Panc1 (cell line): Measurements from ENCODE around the gene THRAP3. TPM values are rescaled to one million over a fixed set of nuclear protein-coding genes. Genes with fewer than 3 reads are reported as not detected.

ENCODE experiments used
- ATAC-seq: fragments of 200-7000 bp; cut with Tn5 transposase; 2 replicates; pipeline ENCODE4 v1.9.1; 2020; ENCODE audit warnings: mild to moderate bottlenecking, moderate library complexity
- BruUV-seq: library from RNA; stranded (reverse); fragments of 400-500 nt; replicated peaks from 2 replicates; lab custom pipeline; 2021; lab: Mats Ljungman, UMichigan
- CTCF ChIA-PET: fragments of 300-600 bp; sonication (Branson Sonifier 250); formaldehyde crosslinking; loops from one replicate; lab custom pipeline; 2022; ENCODE audit warnings: antibody characterized with exemption; lab: Charles Lee
- POLR2A ChIA-PET: fragments of 300-600 bp; sonication (Branson Sonifier 250); formaldehyde crosslinking; loops from one replicate; lab custom pipeline; 2022; ENCODE audit warnings: antibody characterized with exemption; lab: Charles Lee
- DNase-seq: peaks from one replicate; pipeline ENCODE4 v3.0.0-alpha.2; 2010; ENCODE audit warnings: low read depth, low spot score
- H3K27ac ChIP-seq: 2 replicates; pipeline ENCODE4 v1.5.1; 2011; ENCODE audit warnings: mild to moderate bottlenecking, low read length, inconsistent platforms
- H3K27me3 ChIP-seq: fragments of 200-500 bp; sonication (Bioruptor generic); 2 replicates; pipeline ENCODE4 v1.6.0; 2014; ENCODE audit warnings: low read length, inconsistent platforms; ENCODE audit not compliant: control insufficient read depth, insufficient read depth
- H3K36me3 ChIP-seq: fragments of 200-500 bp; sonication (Bioruptor generic); 2 replicates; pipeline ENCODE4 v1.5.1; 2014; ENCODE audit warnings: inconsistent platforms, mild to moderate bottlenecking, low read length, moderate library complexity; ENCODE audit not compliant: control insufficient read depth, insufficient read depth
- H3K4me1 ChIP-seq: 2 replicates; pipeline ENCODE4 v1.5.1; 2011; ENCODE audit warnings: inconsistent platforms, mild to moderate bottlenecking, low read length, moderate library complexity; ENCODE audit not compliant: control insufficient read depth, insufficient read depth
- H3K4me3 ChIP-seq, 2 experiments: 2 replicates each; pipeline ENCODE4 v1.5.1; 2011 to 2012; ENCODE audit warnings: low read depth in 2 of 2, low read length in 2 of 2, mild to moderate bottlenecking in 2 of 2, inconsistent platforms in 1 of 2, moderate library complexity in 1 of 2
- H3K9me3 ChIP-seq: fragments of 200-500 bp; sonication (Bioruptor generic); 2 replicates; pipeline ENCODE4 v1.5.1; 2014; ENCODE audit warnings: low read depth, mild to moderate bottlenecking, inconsistent platforms, low read length, moderate library complexity; ENCODE audit not compliant: control insufficient read depth, insufficient read depth
- POLR2AphosphoS5 ChIP-seq: IDR thresholded peaks from 2 replicates; pipeline ENCODE4 v1.6.1; 2012; ENCODE audit warnings: mild to moderate bottlenecking, low read depth, low read length, moderate library complexity
- SIN3A ChIP-seq: IDR thresholded peaks from 2 replicates; pipeline ENCODE4 v1.6.1; 2012; ENCODE audit warnings: low read depth, mild to moderate bottlenecking, low read length, moderate library complexity, borderline replicate concordance; ENCODE audit not compliant: insufficient read depth
- TCF7L2 ChIP-seq: IDR thresholded peaks from 2 replicates; pipeline ENCODE4 v1.6.1; 2011; ENCODE audit warnings: mild to moderate bottlenecking, low read depth, low read length, inconsistent platforms
- in situ Hi-C: cut with HindIII; loops from 2 replicates; pipeline ENCODE4 v1.10.0; 2016; ENCODE audit warnings: low sequenced_read_pairs, low pct_unique_long_range_greater_than_20kb
- intact Hi-C: fragments of 100-400 bp; cut with micrococcal nuclease; formaldehyde crosslinking; loops from one replicate; pipeline ENCODE4 v1.10.0; 2022; ENCODE audit not compliant: unreplicated experiment
- total RNA-seq: library from RNA; stranded (reverse); gene quantifications from one replicate; pipeline ENCODE4 v1.2.1, GENCODE V29; 2021; ENCODE audit not compliant: unreplicated experiment
- TF ChIP-seq, protein P1 (sequence below): fragments of 450-650 bp; IDR thresholded peaks from 2 replicates; pipeline ENCODE4 v1.5.1; 2017; ENCODE audit warnings: mild to moderate bottlenecking
- TF ChIP-seq, protein P2 (sequence below), 2 experiments: IDR thresholded peaks; 2 replicates each; pipeline ENCODE4 v1.6.1; 2011 to 2012; ENCODE audit warnings: low read depth in 2 of 2, control low read depth in 1 of 2, low read length in 1 of 2, mild to moderate bottlenecking in 1 of 2, moderate library complexity in 1 of 2; ENCODE audit not compliant: insufficient read depth in 1 of 2

THRAP3 gene
- total RNA-seq, 1 experiment from 2014 or later = 114 TPM

DNA sequence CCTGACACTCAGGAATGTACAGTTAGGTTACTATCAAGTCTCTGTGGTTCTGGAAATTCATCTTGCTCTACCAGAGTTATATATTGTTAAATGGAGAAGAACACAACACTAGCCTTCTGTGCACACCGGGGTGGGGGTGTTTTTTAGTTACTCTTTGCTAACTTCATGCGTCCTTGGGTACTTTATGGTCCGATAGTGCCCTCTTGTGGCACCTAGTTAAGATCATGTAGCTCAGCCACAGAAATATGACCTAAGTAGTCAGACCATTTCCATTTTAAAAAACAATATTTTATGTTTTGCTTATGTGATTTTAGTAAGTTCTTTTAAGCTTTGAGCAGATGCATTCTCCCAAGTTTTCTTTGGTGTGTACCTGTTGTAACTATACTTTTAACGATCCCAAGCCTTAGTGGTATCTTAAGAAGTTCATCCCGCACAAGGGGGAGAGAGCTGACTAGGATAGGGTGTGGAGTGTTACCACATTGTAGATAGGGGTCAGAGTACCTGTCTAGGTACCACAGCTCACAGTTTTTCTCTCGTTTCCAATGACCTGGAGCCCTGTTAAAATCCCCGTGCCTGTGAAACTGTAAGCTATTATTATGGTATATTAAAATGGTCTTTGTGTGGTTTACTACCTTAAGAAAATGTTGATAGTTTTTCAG, 61.3 kb downstream of the THRAP3 start:
- Histone ChIP-seq H3K4me1 (no peaks in the 10 kb centered on the region; the same call in 1 of the 2 replicates), H3K27me3 (no peaks in the 10 kb centered on the region), H3K27ac (no peak overlapping the region), H3K4me3 (no peak overlapping the region), H3K36me3 (peaks cover 52% of the 10 kb centered on the region), H3K9me3 (no peaks in the 10 kb centered on the region)
- DNase-seq (peak; percentile 50), ATAC-seq (peak; percentile 93)
- POLR2A ChIA-PET = interaction anchor here (0.8 kb wide), 1 partner anchor 136 kb away, joined by 6 read pairs; the partner anchor contains the start of gene TRAPPC3
- in situ Hi-C loops (no loop called here), intact Hi-C loops (no loop called here)
- TF ChIP-seq, protein P1, sequence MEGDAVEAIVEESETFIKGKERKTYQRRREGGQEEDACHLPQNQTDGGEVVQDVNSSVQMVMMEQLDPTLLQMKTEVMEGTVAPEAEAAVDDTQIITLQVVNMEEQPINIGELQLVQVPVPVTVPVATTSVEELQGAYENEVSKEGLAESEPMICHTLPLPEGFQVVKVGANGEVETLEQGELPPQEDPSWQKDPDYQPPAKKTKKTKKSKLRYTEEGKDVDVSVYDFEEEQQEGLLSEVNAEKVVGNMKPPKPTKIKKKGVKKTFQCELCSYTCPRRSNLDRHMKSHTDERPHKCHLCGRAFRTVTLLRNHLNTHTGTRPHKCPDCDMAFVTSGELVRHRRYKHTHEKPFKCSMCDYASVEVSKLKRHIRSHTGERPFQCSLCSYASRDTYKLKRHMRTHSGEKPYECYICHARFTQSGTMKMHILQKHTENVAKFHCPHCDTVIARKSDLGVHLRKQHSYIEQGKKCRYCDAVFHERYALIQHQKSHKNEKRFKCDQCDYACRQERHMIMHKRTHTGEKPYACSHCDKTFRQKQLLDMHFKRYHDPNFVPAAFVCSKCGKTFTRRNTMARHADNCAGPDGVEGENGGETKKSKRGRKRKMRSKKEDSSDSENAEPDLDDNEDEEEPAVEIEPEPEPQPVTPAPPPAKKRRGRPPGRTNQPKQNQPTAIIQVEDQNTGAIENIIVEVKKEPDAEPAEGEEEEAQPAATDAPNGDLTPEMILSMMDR = peak; percentile 79
- no peak for TF ChIP-seq SIN3A
- TF ChIP-seq, protein P2, sequence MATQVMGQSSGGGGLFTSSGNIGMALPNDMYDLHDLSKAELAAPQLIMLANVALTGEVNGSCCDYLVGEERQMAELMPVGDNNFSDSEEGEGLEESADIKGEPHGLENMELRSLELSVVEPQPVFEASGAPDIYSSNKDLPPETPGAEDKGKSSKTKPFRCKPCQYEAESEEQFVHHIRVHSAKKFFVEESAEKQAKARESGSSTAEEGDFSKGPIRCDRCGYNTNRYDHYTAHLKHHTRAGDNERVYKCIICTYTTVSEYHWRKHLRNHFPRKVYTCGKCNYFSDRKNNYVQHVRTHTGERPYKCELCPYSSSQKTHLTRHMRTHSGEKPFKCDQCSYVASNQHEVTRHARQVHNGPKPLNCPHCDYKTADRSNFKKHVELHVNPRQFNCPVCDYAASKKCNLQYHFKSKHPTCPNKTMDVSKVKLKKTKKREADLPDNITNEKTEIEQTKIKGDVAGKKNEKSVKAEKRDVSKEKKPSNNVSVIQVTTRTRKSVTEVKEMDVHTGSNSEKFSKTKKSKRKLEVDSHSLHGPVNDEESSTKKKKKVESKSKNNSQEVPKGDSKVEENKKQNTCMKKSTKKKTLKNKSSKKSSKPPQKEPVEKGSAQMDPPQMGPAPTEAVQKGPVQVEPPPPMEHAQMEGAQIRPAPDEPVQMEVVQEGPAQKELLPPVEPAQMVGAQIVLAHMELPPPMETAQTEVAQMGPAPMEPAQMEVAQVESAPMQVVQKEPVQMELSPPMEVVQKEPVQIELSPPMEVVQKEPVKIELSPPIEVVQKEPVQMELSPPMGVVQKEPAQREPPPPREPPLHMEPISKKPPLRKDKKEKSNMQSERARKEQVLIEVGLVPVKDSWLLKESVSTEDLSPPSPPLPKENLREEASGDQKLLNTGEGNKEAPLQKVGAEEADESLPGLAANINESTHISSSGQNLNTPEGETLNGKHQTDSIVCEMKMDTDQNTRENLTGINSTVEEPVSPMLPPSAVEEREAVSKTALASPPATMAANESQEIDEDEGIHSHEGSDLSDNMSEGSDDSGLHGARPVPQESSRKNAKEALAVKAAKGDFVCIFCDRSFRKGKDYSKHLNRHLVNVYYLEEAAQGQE (IDR thresholded peaks at IDR 0.05; ENCODE audit: insufficient read depth in 1 of 2, low read depth in 2 of 2, low read length in 1 of 2) = no peak
- CTCF ChIA-PET = interaction anchor here (0.5 to 1.6 kb wide), 12 partner anchors 12 to 410 kb away, joined by 3 to 13 read pairs (median 4); partner anchors contain the start of genes SH3D21 and TRAPPC3
- BruUV-seq = no TSS peak

DNA sequence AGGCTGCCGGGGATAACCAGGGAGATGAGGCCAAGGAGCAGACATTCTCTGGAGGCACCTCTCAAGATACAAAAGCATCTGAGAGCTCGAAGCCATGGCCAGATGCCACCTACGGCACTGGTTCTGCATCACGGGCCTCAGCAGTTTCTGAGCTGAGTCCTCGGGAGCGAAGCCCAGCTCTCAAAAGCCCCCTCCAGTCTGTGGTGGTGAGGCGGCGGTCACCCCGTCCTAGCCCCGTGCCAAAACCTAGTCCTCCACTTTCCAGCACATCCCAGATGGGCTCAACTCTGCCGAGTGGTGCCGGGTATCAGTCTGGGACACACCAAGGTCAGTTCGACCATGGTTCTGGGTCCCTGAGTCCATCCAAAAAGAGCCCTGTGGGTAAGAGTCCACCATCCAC, 62.6 kb downstream of the THRAP3 start:
- intact Hi-C loops = no loop called here
- H3K36me3 ChIP-seq = peaks cover 61% of the 10 kb centered on the region
- in situ Hi-C loops = no loop called here

More for the DNA sequence above, 62.6 kb downstream of the THRAP3 start:
- DNase-seq (no peak), ATAC-seq (no peak)
- CTCF ChIA-PET = interaction anchor here (0.6 kb wide), 1 partner anchor 190 kb away, joined by 3 read pairs; no protein-coding TSS in a partner anchor
- H3K27ac ChIP-seq = no peak overlapping the region
- BruUV-seq = TSS peak; percentile 55
- no peaks in the 10 kb centered on the region for H3K9me3 ChIP-seq
- TF ChIP-seq SIN3A = no peak
- no peak for TF ChIP-seq POLR2AphosphoS5
- TF ChIP-seq TCF7L2 = no peak
- TF ChIP-seq, protein P2 (IDR thresholded peaks at IDR 0.05; ENCODE audit: insufficient read depth in 1 of 2, low read depth in 2 of 2, low read length in 1 of 2) = no peak
- TF ChIP-seq, protein P1 = no peak
- no peaks in the 10 kb centered on the region for H3K27me3 ChIP-seq
- no peaks in the 10 kb centered on the region; the same call in 1 of the 2 replicates for H3K4me1 ChIP-seq
- POLR2A ChIA-PET = interaction anchor here (1.2 kb wide), 1 partner anchor 11 kb away, joined by 3 read pairs; no protein-coding TSS in a partner anchor
- no peak overlapping the region for H3K4me3 ChIP-seq
